Brain microvascular endothelial cell (primary cell): ENCODE measurements around the gene UMPS.

Experiments used
- DNase-seq: peaks from one replicate; pipeline ENCODE4 v3.0.0-alpha.2; 2020
- H3K27ac ChIP-seq: fragments of 250-450 bp; sonication (Bioruptor Pico); 2 replicates; pipeline ENCODE4 v1.5.1; 2020; ENCODE audit warnings: mild to moderate bottlenecking, moderate library complexity
- H3K27me3 ChIP-seq: fragments of 250-450 bp; sonication (Bioruptor Pico); replicated peaks from 2 replicates; pipeline ENCODE4 v1.5.1; 2020; ENCODE audit warnings: mild to moderate bottlenecking
- H3K36me3 ChIP-seq: fragments of 250-450 bp; sonication (Bioruptor Pico); replicated peaks from 2 replicates; pipeline ENCODE4 v1.5.1; 2020; ENCODE audit warnings: mild to moderate bottlenecking
- H3K4me3 ChIP-seq: 2 replicates; pipeline ENCODE4 v1.5.1; 2011; ENCODE audit warnings: low read depth, mild to moderate bottlenecking, control low read depth, low read length, moderate library complexity
- CTCF ChIP-seq: IDR thresholded peaks from 2 replicates; pipeline ENCODE4 v1.5.1; 2011; ENCODE audit warnings: low read depth, mild to moderate bottlenecking, moderate library complexity, low read length, control low read depth, inconsistent platforms; ENCODE audit errors: missing control alignments
- in situ Hi-C: cut with HindIII; loops from 2 replicates; pipeline ENCODE4 v1.10.0; 2017; ENCODE audit warnings: low sequenced_read_pairs, low pct_ligation_motif_present

UMPS gene

DNA sequence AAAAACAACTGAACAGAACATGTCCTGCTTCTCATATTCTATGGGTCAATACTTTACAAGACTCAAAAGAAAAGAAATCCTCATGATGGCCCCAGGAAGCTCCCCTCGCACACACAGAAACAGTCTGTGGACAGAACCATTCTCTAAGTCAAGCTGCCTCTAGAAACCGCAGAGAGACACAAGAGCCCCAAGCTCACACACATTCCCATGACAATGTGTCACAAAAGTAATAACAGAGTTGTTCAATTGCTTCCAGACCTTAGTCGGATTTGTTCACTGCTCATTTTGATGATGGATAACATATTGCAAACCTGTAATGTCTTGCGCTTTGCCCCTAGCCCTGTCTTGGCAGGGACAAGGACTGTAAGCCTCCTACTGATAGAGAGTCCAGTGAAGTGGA is 60.9 kb downstream of the UMPS start:
- Histone ChIP-seq H3K27me3 (no peaks in the 10 kb centered on the region), H3K27ac (peak overlapping the region; percentile 87), H3K4me3 (no peak overlapping the region), H3K36me3 (peaks cover 24% of the 10 kb centered on the region)
- DNase-seq = no peak
- TF ChIP-seq CTCF = no peak
- in situ Hi-C loops = no loop called here

GRCh38 chr3:124791639-124792151 is 61.4 kb downstream of the UMPS start:
- no peak for TF ChIP-seq CTCF
- H3K27ac ChIP-seq = peak overlapping the region; percentile 87
- in situ Hi-C loops = no loop called here
- DNase-seq = peak; percentile 97
- H3K4me3 ChIP-seq = no peak overlapping the region
- H3K27me3 ChIP-seq = no peaks in the 10 kb centered on the region
- peaks cover 29% of the 10 kb centered on the region for H3K36me3 ChIP-seq

GRCh38 chr3:124792341-124793040 is 62.2 kb downstream of the UMPS start:
- no peak for TF ChIP-seq CTCF
- peaks cover 29% of the 10 kb centered on the region for H3K36me3 ChIP-seq
- DNase-seq = no peak
- in situ Hi-C loops = no loop called here
- no peak overlapping the region for H3K4me3 ChIP-seq
- no peaks in the 10 kb centered on the region for H3K27me3 ChIP-seq
- H3K27ac ChIP-seq = peak overlapping the region; percentile 87

DNA sequence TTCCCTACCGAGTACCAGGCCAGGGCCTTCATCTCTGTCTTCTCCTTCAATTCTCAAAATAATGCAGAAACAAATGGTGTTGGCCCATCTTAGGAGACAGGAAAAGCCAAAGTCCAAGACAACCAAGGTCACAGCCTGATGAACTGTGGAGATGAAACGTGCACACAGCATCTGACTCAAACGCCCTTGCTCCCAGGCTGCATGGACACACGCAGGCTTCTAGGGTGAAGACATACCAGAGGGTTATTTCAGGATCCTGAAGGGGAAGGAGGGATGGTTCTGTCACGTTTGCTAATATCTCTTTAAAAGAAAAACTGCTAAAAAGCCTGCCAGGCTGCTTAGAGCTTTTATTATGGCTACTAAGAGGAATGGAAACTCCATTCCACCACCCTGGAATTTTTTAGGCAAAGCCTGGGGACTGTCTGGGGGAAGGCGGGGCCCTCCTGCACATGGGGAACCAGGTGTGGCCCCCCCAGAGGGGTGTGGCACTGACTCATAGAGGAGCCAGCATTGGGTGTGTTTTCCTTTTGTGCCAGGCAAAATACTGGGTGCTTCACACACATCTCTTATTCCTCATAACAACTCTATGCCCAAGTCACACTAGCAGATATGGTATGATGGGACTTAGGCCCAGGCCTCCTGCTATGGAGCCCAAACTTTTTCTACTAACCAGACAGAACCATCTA is 62.9 kb downstream of the UMPS start:
- no peaks in the 10 kb centered on the region for H3K27me3 ChIP-seq
- peaks cover 29% of the 10 kb centered on the region for H3K36me3 ChIP-seq
- in situ Hi-C loops = no loop called here
- no peak for DNase-seq
- no peak for TF ChIP-seq CTCF
- peak overlapping the region; percentile 87 for H3K27ac ChIP-seq
- no peak overlapping the region for H3K4me3 ChIP-seq

DNA sequence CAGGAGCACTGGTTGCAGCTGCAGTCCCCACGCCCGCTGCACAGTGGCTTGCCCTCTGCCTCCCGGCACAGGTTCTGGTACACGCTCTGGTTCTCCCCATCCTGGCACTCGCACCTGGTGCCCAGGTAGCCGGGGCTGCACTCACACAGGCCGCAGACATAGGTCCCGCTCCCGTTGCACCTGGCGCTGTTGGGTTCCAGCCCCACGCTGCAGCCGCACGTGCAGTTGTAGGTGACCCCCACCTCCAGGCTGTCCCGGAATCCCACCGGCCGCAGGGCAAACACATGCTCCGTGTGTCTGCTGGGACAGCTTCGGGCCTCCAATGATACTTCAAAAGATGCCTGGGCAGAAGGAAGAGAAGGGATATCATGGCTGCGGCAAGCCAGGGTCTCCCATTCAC is 66.2 kb downstream of the UMPS start:
- H3K36me3 ChIP-seq = peaks cover 27% of the 10 kb centered on the region
- in situ Hi-C loops = no loop called here

More for the DNA sequence above, 66.2 kb downstream of the UMPS start:
- H3K27ac ChIP-seq = no peak overlapping the region
- H3K27me3 ChIP-seq = no peaks in the 10 kb centered on the region
- TF ChIP-seq CTCF = no peak
- H3K4me3 ChIP-seq = no peak overlapping the region
- DNase-seq = no peak
